HepG2 (cell line): ENCODE data around the gene TIMM23B.
"Not testable (repeated sequence)": the region's sequence is repeated elsewhere in the genome, so short reads cannot be mapped to it uniquely, and the experiment has no call there.

ENCODE experiments used
- BRD4 ChIP-seq: sonication (generic); formaldehyde crosslinking; IDR thresholded peaks from 2 replicates; pipeline ENCODE4 v1.4.0; 2020; ENCODE audit warnings: missing genetic modification reagents
- GABPA ChIP-seq, 2 experiments: IDR thresholded peaks; 2 replicates each; pipeline ENCODE4 v1.6.1; 2011 to 2016; ENCODE audit warnings: low read depth in 2 of 2, low read length in 1 of 2, missing biosample characterization in 1 of 2, missing genetic modification characterization in 1 of 2
- MAFF ChIP-seq: IDR thresholded peaks from 2 replicates; pipeline ENCODE4 v1.6.1; 2011; ENCODE audit warnings: low read depth, low read length, improper control_type of control experiment
- POLR2A ChIP-seq, 2 experiments: IDR thresholded peaks; 2 replicates each; pipeline ENCODE4 v1.6.1; 2011; ENCODE audit warnings: low read depth in 2 of 2, low read length in 2 of 2, mild to moderate bottlenecking in 1 of 2, moderate library complexity in 1 of 2; ENCODE audit not compliant: insufficient read depth in 1 of 2
- POLR2G ChIP-seq: fragments of 200-400 bp; formaldehyde crosslinking; IDR thresholded peaks from 2 replicates; pipeline ENCODE4 v1.6.1; 2018; ENCODE audit warnings: mild to moderate bottlenecking, low read depth, low read length, moderate library complexity
- STAT5B ChIP-seq: sonication (generic); formaldehyde crosslinking; IDR thresholded peaks from 2 replicates; pipeline ENCODE4 v1.4.0; 2020; ENCODE audit warnings: missing genetic modification reagents
- TBL1XR1 ChIP-seq: fragments of 150-350 bp; IDR thresholded peaks from 2 replicates; pipeline ENCODE4 v1.6.1; 2014; ENCODE audit warnings: borderline replicate concordance, low read length; ENCODE audit not compliant: partially characterized antibody
- ZBTB20 ChIP-seq: sonication (generic); formaldehyde crosslinking; IDR thresholded peaks from 2 replicates; pipeline ENCODE4 v1.8.1; 2023; ENCODE audit warnings: missing genetic modification reagents, low read depth, mild to moderate bottlenecking, borderline replicate concordance
- ZNF136 ChIP-seq: sonication (generic); formaldehyde crosslinking; IDR thresholded peaks from 2 replicates; pipeline ENCODE4 v1.8.1; 2022; ENCODE audit warnings: low read depth, mild to moderate bottlenecking, moderate library complexity, missing genetic modification reagents
- ZNF256 ChIP-seq: sonication (generic); formaldehyde crosslinking; conservative IDR thresholded peaks from 2 replicates; pipeline ENCODE4 v1.4.0; 2020; ENCODE audit warnings: missing genetic modification reagents
- ZNF672 ChIP-seq: sonication (generic); formaldehyde crosslinking; IDR thresholded peaks from 2 replicates; pipeline ENCODE4 v1.8.1; 2022; ENCODE audit warnings: missing genetic modification reagents
- TF ChIP-seq, protein P1 (sequence below): sonication (generic); formaldehyde crosslinking; IDR thresholded peaks from 2 replicates; pipeline ENCODE4 v1.8.0; 2022; ENCODE audit warnings: mild to moderate bottlenecking, missing genetic modification reagents; ENCODE audit not compliant: insufficient replicate concordance
- TF ChIP-seq, protein P2 (sequence below): sonication (generic); formaldehyde crosslinking; IDR thresholded peaks from 2 replicates; pipeline ENCODE4 v1.5.0; 2020; ENCODE audit warnings: mild to moderate bottlenecking, missing genetic modification reagents, moderate library complexity
- TF ChIP-seq, protein P3 (sequence below): sonication (generic); formaldehyde crosslinking; IDR thresholded peaks from 2 replicates; pipeline ENCODE4 v1.4.0; 2020; ENCODE audit warnings: mild to moderate bottlenecking, missing genetic modification reagents

DNA sequence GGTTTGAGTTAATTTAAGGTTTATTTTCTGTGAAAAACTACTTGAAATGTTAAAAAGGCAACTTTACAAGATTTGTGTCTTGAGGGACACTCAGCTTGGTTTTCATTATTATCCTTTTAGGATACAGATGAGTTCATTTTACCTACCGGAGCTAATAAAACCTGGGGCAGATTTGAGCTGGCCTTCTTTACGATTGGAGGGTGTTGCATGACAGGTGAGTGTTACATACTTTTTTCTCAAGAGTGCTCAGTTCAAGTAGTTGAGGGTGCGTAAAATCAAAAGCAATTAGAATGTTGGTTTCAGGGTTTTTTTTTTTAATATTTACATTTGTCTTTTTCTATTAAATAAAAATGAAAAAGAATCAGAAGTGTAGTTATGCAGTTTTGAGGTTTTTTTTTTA is 10.2 kb downstream of the TIMM23B start:
- not testable (repeated sequence) for TF ChIP-seq ZNF136 (CRISPR knock-in tag); POLR2A (IDR thresholded peaks at IDR 0.05; ENCODE audit: insufficient read depth in 1 of 2, low read depth in 2 of 2, low read length in 2 of 2); ZBTB20 (CRISPR knock-in tag); GABPA (IDR thresholded peaks at IDR 0.05; ENCODE audit: low read depth, low read length); GABPA (CRISPR knock-in tag; IDR thresholded peaks at IDR 0.05; ENCODE audit: low read depth); TBL1XR1; POLR2G; ZNF672 (CRISPR knock-in tag); BRD4 (CRISPR knock-in tag); STAT5B; ZNF256; MAFF
- TF ChIP-seq, protein P1, sequence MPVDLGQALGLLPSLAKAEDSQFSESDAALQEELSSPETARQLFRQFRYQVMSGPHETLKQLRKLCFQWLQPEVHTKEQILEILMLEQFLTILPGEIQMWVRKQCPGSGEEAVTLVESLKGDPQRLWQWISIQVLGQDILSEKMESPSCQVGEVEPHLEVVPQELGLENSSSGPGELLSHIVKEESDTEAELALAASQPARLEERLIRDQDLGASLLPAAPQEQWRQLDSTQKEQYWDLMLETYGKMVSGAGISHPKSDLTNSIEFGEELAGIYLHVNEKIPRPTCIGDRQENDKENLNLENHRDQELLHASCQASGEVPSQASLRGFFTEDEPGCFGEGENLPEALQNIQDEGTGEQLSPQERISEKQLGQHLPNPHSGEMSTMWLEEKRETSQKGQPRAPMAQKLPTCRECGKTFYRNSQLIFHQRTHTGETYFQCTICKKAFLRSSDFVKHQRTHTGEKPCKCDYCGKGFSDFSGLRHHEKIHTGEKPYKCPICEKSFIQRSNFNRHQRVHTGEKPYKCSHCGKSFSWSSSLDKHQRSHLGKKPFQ (CRISPR knock-in tag): not testable (repeated sequence)
- TF ChIP-seq, protein P2, sequence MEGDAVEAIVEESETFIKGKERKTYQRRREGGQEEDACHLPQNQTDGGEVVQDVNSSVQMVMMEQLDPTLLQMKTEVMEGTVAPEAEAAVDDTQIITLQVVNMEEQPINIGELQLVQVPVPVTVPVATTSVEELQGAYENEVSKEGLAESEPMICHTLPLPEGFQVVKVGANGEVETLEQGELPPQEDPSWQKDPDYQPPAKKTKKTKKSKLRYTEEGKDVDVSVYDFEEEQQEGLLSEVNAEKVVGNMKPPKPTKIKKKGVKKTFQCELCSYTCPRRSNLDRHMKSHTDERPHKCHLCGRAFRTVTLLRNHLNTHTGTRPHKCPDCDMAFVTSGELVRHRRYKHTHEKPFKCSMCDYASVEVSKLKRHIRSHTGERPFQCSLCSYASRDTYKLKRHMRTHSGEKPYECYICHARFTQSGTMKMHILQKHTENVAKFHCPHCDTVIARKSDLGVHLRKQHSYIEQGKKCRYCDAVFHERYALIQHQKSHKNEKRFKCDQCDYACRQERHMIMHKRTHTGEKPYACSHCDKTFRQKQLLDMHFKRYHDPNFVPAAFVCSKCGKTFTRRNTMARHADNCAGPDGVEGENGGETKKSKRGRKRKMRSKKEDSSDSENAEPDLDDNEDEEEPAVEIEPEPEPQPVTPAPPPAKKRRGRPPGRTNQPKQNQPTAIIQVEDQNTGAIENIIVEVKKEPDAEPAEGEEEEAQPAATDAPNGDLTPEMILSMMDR (CRISPR knock-in tag): not testable (repeated sequence)
- TF ChIP-seq, protein P3, sequence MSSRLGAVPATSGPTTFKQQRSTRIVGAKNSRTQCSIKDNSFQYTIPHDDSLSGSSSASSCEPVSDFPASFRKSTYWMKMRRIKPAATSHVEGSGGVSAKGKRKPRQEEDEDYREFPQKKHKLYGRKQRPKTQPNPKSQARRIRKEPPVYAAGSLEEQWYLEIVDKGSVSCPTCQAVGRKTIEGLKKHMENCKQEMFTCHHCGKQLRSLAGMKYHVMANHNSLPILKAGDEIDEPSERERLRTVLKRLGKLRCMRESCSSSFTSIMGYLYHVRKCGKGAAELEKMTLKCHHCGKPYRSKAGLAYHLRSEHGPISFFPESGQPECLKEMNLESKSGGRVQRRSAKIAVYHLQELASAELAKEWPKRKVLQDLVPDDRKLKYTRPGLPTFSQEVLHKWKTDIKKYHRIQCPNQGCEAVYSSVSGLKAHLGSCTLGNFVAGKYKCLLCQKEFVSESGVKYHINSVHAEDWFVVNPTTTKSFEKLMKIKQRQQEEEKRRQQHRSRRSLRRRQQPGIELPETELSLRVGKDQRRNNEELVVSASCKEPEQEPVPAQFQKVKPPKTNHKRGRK (CRISPR knock-in tag): not testable (repeated sequence)
